Activated CD8-positive, alpha-beta memory T cell treated with anti-CD3 and anti-CD28 coated beads, Interleukin-2, amount 50 U/mL, for 4 hours (primary cell): ENCODE data around the gene ZBTB20.

Experiments used
- DNase-seq: peaks from one replicate; pipeline ENCODE4 v3.0.0-alpha.2; 2020

Gene ZBTB20

DNA sequence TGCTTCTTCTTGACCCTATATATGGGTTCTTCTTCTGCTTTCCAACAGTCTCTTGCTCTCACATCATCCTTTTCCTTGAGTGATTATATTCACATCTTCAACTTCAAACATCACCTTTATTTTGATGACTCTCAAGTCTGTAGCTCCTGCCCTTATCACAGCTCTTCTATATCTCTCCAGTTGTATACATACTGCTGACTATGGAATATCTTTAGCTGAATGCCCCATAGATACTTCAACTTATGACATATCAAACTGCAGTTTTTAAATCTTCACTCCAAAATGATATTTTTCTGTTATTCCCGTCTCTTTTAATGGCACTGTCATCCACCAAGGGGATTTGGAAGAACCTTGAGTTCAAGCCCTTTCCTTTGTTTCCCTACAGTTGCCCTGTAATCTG lies 139.1 kb downstream of the ZBTB20 start:
- no peak for DNase-seq

DNA sequence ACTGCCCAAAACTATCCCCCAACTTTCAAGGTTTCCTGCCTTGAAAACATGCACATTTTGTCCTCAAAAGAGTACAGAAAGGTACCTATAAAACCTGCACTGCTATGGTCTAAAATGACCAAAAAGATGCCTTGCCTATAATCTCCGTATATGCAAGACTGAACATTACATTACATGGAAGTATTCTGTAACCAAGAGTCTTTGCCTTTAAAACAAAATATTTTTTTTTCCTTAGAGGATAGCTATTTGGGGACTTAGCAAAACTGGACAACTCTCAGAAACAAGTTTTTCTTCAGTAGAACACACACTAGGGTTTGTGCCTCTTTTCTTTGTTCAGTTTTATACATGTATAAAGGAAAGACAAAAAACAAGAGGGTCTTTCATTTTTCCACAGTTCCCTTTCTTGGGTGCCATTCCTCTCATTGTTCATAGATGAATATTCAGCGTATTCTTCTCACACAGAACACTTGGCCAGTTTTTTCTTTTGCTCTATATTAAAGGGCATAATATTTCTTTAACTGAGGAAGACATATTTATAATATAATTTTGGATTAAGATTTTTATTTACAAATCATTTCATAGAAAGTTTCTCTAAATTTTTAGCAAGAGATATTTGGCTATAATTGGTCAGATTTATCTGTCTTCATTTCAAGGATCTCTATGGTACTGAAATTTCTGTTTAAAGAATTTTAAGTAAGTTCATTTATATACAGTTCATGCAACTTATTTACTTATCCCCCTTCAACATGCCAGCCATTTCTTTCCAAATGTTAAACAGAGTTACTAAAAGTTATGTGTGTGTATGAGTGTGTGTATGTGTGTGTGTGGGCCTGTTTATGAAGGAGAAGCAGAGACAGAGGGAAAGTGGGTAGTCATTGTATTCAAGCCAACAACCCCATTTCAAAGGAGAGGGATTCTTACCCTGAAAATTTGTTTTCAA lies 142.6 kb downstream of the ZBTB20 start:
- DNase-seq: no peak

DNA sequence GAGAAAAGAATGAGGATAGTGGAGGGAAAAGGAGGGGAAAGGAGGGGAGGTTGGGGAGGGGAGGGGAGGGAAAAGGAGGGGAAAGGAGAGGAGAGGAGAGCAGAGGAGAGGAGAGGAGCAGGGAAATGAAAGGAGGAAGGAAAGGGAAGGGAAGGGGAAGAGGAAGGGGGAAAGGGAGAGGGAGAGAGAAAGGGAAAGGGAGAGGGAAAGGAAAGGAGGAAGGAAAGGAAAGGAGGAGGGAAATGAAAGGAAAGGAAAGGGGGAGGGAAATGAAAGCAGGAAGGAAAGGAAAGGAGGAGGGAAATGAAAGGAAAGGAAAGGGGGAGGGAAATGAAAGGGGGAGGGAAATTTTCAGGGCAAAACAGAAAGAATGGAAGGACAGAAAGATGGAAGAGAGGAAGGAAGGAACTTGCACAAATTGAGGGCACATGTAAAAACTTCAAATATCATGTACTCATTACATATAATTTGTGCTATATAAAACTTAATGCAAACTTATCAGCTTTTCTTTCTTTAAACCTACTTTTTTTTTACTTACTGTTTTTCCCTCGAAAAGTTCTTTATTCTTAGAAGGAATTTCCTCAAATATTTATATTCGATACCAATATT lies 148.0 kb downstream of the ZBTB20 start:
- DNase-seq: no peak

DNA sequence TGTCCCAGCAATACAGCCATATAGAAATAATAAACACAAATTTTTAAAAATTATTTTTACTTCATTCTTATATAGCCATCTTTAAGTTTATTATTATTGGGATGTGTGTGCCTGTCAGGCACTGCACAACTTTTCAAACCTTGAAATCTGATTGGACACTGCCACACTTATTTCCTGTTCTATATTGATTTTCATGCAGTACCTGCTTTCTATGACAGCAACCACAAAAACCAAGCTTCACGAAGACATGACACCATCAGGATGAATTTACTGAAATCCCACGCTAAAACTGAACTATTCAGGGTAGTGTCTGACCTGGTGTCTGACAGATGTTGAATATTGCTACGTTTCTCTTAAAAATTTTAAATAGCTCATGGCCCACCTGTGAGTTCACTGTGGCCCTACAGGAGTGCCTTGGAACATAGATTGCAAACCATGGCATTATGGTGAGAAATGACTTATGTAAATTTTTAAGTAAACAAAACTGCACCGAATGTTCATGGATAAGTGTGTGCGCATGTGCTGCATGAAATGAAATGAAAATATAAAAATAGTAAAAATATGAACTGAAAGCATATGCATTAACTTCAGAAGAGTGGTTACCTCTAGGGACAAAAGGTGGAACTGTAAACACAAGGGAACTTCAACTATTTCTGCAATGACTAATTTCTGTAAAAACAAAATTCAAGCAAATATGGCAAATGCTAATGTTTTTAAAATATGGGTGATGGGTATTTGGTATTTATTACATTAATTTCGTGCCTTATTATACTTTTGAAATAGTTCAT lies 152.3 kb downstream of the ZBTB20 start:
- DNase-seq: no peak

DNA sequence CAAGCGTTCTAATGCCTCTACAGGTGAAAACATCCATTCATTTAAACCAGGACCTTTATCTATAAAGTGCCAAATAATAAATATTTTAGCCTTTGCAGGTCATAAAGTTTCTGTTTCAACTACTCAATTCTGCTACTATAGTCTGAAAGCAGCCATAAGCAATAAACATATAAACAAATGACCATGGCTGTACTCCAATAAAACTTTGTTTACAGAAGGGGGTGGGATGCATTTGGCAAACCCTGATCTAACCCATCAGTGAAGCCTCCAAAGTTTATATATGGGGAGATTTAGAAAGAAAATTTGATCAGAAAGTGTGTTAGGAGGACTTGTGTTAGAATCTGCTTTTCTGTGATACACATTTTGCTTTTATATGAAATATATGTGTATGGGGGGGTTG lies 161.3 kb downstream of the ZBTB20 start:
- DNase-seq: no peak

DNA sequence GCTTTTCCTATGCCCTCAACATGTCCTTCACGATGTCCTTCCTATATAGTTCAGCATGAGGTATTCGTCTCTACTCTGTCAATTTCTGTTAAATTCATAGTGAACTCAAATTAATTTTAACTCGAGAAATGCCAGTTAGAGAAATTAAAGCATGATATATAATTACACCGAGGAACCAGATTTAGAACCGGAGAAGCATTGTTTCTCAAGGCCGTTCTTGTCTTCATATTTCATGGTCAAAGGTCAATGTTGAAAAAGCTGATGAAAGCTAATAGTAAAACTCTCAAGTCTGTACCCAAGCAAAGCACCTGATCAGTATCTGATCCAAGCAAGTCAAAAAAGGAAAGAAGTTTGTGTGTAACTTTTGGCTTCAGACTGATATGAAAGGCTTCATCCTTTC lies 163.8 kb downstream of the ZBTB20 start:
- DNase-seq: no peak

DNA sequence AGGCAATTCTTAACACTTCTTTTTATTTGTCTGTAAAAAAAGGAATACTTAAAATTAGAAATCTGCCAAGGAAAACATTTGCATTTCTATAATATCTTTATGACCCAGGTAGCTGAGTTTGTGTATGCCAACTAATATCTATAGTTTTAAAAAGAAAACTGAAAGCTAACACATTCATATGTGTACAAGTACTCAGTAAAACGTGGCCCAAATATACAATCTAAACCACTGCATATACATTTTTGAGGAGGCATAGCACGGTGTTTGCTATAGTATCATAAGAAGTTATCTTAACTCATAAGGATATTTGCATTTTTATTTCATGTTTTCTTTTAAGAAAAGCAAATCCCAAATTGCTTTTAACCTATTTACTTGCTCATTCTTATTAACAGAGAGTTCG lies 172.7 kb downstream of the ZBTB20 start:
- no peak for DNase-seq

DNA sequence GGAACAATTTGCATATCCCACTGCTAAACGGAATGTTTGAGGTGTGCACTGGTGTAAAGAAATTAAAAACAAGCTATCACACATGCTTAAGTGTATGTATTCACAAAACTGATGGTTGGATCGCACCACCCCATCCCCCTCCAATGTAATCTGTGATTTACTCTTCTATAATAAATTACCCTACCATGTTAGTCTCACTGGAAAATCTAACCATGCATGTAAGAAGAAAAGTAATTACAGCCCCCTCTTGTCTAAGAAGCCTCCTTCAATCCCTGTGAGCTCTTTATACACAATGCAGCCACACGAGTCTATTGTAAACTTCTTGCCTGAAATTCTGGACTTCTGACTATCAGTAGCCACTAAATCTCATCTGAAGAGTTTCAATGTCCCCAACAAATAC lies 173.6 kb downstream of the ZBTB20 start:
- DNase-seq: no peak

DNA sequence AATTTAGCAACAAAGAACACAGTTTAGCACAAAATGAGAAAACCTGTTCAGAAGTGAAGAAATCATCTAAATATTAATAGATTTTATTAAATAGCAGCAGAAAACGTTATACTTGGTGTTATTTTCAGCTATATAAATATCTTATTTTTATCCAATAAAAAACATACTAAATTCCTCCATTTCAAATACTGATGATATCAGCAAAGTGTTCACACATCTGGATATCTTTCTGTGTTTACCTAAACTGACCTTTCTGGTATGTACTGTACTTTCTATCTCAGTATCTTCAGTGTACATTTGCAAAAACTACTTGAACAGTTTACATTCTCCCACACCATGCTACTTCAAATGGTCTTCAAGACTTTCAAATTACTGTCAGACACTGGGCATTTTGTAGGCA lies 179.9 kb downstream of the ZBTB20 start:
- DNase-seq: no peak

DNA sequence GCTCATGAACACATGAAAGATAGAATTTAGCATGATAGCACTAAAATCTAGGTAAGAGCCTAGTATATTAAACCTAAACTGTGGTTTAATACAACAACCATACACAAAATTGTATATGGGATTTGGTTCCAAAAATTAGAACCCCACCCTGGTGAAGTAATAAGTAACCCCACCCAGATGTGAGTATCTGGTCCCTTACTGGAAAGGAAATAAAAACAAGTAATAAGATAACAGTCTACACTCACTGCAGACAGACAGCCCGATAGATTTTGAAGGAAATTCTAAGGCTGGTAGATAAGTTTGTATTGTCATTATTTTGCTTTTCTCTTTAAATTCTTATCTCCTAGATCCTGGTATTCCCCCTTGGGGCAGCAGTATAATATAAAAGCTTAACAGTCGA lies 184.9 kb downstream of the ZBTB20 start:
- DNase-seq: no peak

DNA sequence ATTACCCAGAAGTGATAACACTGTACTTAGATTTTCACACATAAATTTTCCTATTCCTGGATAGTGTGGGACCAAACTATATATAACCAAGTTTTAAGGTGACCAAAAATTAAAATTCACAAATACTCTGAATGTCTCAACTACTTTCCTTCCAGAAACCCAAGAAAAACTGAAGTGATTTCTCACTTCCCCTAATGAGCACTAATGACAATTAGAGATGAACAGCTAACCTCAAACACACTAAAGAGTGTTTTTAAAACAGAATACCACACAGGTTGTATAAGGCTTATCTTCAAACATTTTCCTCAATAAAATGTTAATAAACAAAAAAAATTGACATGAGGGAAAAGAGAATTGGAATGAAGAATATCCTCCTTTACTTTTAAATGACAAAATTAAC lies 188.2 kb downstream of the ZBTB20 start:
- no peak for DNase-seq

DNA sequence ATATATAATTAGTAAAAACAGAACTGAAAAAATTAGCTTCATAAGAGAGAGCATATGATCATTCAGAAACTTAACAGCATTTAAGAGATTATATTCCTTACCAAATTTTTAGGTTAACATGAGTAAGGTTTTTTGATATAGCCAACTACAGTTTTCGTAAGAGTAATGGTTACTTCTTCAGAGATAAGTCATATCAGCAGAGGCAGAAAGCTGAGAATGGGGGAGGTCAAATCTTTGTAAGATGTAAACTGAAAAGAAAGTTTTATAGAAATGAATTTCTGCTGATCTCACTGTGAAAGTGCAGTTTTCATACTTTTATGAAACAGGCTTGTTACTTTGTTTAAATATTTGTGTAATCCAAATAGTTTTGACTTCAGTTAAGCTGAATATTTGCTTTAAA lies 193.3 kb downstream of the ZBTB20 start:
- no peak for DNase-seq

DNA sequence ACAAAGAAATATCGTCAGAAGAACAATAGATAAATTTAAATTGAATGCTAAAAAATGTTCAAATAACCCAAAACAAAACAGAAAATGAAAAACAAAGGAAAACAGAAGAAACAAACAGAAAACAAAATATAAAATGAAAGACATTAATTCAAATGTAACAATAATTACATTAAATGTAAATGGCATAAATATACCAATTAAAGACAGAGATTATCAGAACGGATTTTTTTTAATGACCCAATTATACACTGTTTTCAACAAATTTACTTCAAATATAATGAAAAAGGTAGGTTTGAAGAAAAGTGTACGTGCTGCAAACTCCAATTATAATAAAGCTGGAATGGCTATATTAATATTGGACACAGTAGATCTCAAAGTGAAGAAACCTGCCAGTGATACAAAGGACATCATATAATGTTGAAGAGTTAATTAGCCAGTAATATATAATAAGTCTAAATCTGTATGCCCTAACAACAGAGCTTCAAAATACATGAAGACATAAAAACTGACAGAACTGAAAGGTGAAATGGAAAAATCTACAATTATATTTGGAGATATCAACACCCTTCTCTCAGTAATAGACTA lies 193.8 kb downstream of the ZBTB20 start:
- no peak for DNase-seq

DNA sequence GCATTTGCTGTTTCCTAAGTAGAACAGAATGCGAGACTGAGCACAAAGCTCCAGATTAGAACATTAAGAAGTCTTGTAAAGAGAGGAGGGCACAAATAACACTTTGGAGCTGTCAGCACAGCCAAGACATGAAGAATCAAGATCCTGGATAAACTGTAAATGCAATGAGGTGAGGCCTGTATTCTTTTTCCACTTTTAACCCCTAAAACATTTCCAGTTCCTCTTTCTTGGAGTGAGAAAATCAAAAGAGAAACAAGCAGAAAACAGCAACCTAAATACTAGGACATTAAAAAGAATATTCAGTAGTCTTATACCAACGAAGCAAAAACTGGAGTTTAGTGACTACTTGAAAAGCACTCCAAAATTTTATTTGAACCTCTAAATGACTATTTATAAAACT lies 204.3 kb downstream of the ZBTB20 start:
- DNase-seq: no peak

DNA sequence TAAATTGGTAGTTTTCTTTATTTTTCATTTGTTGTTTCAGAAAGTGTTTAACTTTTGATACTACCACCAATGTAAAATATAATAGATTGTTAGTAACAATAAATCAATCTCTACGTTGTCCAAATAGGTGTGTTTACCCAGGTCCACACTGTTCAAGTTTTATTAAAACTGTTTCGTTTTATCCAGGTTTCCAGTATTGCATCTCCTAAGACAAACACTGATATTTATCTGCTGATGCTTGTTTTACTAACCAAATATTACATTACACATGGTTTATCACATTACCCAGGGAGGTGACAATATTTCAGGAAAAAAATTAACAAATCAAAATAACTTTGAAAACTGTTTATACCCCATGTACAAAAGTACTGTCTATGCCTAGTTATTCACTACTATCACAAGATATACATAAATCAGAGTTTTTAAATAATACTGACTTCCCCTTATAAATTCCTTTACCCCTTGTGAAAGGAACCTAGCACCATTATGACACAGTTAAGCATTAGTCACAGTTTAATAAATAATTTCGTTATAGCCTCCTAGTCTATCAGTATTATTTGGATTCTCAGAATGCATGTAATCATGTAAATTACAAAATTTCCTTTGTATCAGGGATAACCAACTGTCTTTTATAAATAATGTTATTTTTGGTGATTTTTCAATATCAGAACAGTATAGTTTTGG lies 205.3 kb downstream of the ZBTB20 start:
- DNase-seq: no peak

DNA sequence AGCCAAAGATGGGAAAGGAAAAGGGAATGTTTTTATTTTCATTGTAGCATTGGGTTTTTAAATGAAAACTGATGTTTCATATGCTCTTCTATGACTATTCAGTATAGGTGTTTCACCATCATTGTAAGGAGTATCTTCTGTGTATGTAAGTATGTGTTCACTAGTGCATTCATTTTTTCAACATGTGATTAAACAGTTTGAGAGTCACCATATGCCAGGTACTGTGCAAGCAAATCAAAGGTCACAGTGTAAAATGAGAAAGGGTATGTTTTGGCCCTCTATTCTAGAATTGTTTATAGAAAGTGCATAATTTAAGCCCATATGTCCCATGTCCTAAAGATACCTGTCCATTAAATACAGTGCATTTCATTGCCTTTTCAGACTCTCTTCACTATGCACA lies 207.2 kb downstream of the ZBTB20 start:
- DNase-seq: no peak

DNA sequence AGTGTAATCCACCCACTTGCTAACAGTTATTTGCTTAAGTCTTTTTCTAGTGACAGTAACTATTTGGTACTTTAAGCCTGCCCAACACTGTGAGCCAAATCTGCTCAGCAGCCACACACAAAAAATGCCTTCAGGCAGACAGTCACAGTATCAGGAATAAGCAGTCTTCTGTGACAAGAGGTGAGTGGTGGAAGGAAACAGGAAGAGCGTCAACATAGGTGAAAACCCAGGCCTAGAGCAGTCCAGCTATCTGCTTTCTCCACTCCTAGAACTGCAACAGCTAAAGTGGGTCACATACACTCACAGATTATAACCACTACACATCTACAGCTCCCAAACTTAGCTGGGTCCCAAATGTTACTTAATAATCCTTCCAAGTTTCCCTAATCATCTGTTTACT lies 213.7 kb downstream of the ZBTB20 start:
- no peak for DNase-seq

DNA sequence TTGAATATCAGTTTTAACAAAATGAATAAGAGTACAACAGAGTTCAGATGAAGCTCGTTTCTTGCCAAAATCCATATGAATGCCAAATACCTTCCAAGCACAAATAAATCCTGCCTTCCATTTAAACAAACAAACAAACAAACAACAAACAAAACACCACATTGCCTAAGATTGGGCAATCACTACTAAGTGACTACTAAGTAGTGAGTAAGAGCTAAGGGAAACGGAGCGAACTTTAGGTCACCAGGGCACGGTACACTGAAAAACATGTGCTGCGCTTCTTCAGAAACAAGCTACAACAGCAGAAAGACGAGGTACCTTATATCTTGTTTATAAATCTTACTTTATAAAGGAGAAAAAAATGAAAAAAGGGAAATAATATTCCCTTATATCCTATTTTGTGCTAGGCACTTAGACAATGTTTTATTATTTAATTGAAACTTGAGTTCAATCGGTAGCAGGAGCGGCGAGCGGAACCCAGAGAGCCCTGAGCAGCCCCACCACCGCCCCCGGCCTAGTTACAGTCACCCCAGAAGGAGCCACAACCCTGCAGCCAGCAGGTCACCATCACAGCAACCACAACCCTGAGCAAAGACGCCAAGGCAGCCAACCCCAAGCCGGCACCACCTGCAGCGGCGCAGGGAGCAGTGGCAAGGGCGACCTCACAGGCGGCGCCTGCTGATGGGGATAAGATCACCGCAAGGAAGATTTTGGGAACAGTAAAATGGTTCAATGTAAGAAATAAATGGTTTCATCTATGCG lies 216.9 kb downstream of the ZBTB20 start:
- no peak for DNase-seq

DNA sequence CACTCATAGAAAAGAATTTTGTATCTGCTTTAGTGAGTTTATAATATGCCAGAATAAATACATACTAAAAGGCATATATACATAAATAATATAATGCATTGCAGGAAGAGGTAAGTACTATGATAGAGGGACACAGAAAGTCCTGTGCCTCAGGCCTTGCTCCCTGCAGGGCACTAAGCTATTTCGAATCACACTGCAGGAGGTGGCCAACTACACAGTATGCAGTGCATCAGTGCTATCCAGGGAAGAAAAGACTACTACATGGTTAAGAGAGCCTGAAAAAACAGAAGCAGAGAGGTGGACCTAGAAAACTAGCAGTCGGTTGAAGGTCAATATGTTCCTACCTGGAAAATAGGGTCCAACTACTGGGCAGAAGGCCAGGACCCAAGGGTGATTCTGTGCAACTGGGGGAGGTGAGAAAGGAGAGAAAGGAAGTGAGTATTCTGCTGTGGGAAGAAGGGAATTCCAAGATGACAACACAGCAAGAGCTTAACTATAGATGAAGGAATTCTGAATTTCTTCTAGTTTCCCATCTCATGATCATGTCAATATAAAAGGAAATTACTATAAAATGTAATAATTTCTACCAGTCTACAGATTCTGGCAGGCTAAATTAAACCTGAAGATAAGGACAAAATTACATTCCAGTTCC lies 218.0 kb downstream of the ZBTB20 start:
- DNase-seq: no peak

DNA sequence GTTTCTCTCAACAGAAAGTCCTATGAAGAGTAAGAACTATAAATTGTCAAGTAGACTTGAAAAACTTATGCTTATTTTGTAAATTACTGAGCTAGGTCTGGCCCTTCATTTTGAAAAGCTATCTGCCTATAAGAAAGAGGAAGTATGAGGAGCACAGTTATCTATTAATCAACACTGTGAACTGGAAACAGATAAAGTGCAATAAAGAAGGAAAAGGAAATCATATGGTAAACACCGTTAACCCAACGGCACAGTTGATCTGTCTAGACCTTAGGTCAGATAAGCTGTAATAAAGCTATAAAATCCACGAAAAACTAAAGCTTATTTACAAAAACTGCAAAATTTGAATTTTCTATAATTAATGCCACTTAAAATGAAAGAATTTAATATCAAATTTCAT lies 242.5 kb downstream of the ZBTB20 start:
- DNase-seq: no peak

DNA sequence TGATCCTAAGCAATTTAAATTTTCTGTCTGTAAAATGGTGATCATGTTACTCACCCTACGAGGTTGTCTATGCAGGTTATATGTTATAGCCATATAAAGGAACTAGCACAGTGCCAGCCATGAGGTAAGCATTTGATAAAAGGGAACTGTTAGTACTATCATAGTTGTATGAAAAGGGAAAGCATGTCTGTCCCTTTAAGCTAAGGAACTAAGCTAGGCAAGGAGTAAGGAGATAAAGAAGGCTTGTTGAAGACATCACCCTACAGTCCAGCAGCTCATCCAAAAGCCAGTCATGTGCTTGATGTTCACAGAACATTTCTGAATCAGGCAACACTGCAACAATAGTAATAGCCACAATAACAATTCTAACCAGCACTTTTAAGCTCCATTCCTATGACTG lies 243.9 kb downstream of the ZBTB20 start:
- DNase-seq: no peak
